ENCODE measurements around the gene RERE.
A peak's percentile ranks its signal among the peaks of the same experiment; 100 is the strongest.

Gene RERE

DNA sequence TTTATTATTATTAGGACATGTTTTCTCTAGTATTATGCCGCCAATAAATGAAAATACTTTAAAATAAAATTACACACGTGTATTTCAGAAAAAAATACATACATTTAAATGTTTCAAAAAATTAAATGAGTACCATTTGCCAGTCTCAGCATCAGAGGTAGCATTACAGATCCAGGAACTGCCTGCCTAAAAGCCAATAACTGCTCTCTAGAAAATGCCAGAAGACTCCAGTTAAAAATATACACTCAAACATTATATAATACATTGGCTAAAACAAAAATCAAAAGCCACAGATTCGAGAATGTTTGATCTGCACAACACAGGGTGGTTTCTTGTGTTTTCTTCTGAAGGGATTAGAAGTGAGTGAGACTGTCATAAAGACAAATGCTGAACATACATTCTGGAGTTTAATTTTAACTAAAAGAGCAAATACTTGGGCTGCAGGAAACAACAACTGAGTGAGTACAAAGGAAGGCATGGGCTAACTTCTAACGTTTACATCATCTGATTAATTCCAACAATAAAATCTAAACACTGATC, 105.5 kb downstream of the RERE start:
- TF ChIP-seq EZH2phosphoT487 (IDR thresholded peaks at IDR 0.05; ENCODE audit: borderline replicate concordance, low read length) (no peak), CTCF (IDR thresholded peaks at IDR 0.05; ENCODE audit: low read depth, low read length, poor library complexity, severe bottlenecking) (no peak)
- H3K27me3 ChIP-seq (ENCODE audit: control insufficient read depth, low read length): no peaks in the 10 kb centered on the region
- no peaks in the 10 kb centered on the region for H3K9me3 ChIP-seq (ENCODE audit: control insufficient read depth, insufficient read depth, low read length)
- peak overlapping the region; percentile 45 for H3K4me3 ChIP-seq (ENCODE audit: low read length)
- peak overlapping the region; percentile 85 for H3K4me2 ChIP-seq (ENCODE audit: low read length)
- H3K79me2 ChIP-seq (ENCODE audit: control insufficient read depth, low read length): peaks cover 70% of the 10 kb centered on the region
- H3K4me1 ChIP-seq (ENCODE audit: control insufficient read depth, low read length): peaks cover 49% of the 10 kb centered on the region
- H4K20me1 ChIP-seq (ENCODE audit: control insufficient read depth, insufficient read depth, low read depth, low read length): no peaks in the 10 kb centered on the region
- H3K36me3 ChIP-seq (ENCODE audit: control insufficient read depth, low read length): no peaks in the 10 kb centered on the region
- H3F3A ChIP-seq (ENCODE audit: control insufficient read depth, insufficient read depth): peaks cover 9% of the 10 kb centered on the region
- no peaks in the 10 kb centered on the region for H3K9me2 ChIP-seq (replicated peaks; ENCODE audit: control insufficient read depth, low read length)
- peak overlapping the region; percentile 65 for H3K27ac ChIP-seq (ENCODE audit: low read depth, low read length)

- Histone ChIP-seq H4K20me1 (ENCODE audit: control insufficient read depth, insufficient read depth, low read depth, low read length) (no peaks in the 10 kb centered on the region), H3K4me1 (ENCODE audit: control insufficient read depth, low read length) (peaks cover 42% of the 10 kb centered on the region), H3K79me2 (ENCODE audit: control insufficient read depth, low read length) (peaks cover 62% of the 10 kb centered on the region), H3K9me2 (replicated peaks; ENCODE audit: control insufficient read depth, low read length) (no peaks in the 10 kb centered on the region), H3K27ac (ENCODE audit: low read depth, low read length) (no peak overlapping the region), H3K4me2 (ENCODE audit: low read length) (no peak overlapping the region), H3F3A (ENCODE audit: control insufficient read depth, insufficient read depth) (peaks cover 9% of the 10 kb centered on the region), H3K4me3 (ENCODE audit: low read length) (no peak overlapping the region), H3K27me3 (ENCODE audit: control insufficient read depth, low read length) (no peaks in the 10 kb centered on the region), H3K9me3 (ENCODE audit: control insufficient read depth, insufficient read depth, low read length) (no peaks in the 10 kb centered on the region), H3K36me3 (ENCODE audit: control insufficient read depth, low read length) (no peaks in the 10 kb centered on the region)
- TF ChIP-seq CTCF (IDR thresholded peaks at IDR 0.05; ENCODE audit: low read depth, low read length, poor library complexity, severe bottlenecking): no peak
- TF ChIP-seq EZH2phosphoT487 (IDR thresholded peaks at IDR 0.05; ENCODE audit: borderline replicate concordance, low read length): no peak
Observed at GRCh38 chr1:8711151-8711550, 106.3 kb downstream of the RERE start.

DNA sequence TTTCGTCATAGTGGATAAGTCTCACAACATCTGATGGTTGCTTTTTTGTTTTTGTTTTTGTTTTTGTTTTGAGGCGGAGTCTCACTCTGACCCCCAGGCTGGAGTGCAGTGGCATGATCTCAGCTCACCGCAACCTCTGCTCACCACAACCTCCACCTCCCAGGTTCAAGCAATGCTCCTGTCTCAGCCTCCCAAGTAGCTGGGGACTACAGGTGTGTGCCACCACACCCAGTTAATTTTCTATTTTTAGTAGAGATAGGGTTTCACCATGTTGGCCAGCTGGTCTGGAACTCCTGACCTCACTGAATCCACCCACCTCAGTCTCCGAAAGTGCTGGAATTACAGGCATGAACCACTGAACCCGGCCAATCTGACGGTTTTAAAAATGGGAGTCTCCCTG, 109.2 kb downstream of the RERE start:
- Histone ChIP-seq H3K79me2 (ENCODE audit: control insufficient read depth, low read length) (peaks cover 43% of the 10 kb centered on the region), H3F3A (ENCODE audit: control insufficient read depth, insufficient read depth) (peaks cover 16% of the 10 kb centered on the region), H3K27ac (ENCODE audit: low read depth, low read length) (no peak overlapping the region), H3K4me1 (ENCODE audit: control insufficient read depth, low read length) (peaks cover 39% of the 10 kb centered on the region), H3K36me3 (ENCODE audit: control insufficient read depth, low read length) (no peaks in the 10 kb centered on the region), H3K4me2 (ENCODE audit: low read length) (no peak overlapping the region), H3K27me3 (ENCODE audit: control insufficient read depth, low read length) (peaks cover 6% of the 10 kb centered on the region), H3K4me3 (ENCODE audit: low read length) (no peak overlapping the region), H4K20me1 (ENCODE audit: control insufficient read depth, insufficient read depth, low read depth, low read length) (peaks cover 9% of the 10 kb centered on the region; the same call in 1 of the 2 replicates), H3K9me2 (replicated peaks; ENCODE audit: control insufficient read depth, low read length) (no peaks in the 10 kb centered on the region), H3K9me3 (ENCODE audit: control insufficient read depth, insufficient read depth, low read length) (no peaks in the 10 kb centered on the region)
- TF ChIP-seq EZH2phosphoT487 (IDR thresholded peaks at IDR 0.05; ENCODE audit: borderline replicate concordance, low read length) (no peak), CTCF (IDR thresholded peaks at IDR 0.05; ENCODE audit: low read depth, low read length, poor library complexity, severe bottlenecking) (no peak)
